GM18526 (cell line): Measurements from ENCODE around the gene FOXL3.

Experiments used
- POLR2A ChIP-seq: IDR thresholded peaks from 3 replicates; pipeline ENCODE4 v1.6.1; 2011; ENCODE audit not compliant: insufficient read length; ENCODE audit errors: extremely low read depth

FOXL3 gene

DNA sequence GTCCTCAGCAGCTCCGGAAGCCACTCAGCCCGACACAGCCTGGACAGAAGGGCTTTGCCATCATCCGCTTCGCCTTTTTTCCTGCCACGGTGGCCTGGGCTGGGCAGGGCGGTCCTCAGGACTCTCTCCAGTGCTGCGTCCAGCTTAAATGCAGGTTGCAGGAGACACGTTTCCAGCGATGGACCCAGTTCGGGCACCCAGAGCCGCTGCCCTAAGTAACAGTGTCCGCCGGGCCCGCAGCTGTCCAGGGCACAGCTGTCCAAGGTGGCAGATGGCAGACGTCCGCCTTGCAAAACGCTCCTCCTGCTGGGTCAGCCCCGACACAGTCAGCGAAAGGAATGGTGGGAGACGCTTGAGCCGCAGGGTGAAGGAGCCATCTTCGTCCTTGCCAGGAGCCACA lies 37.0 kb upstream of the FOXL3 start:
- no peak for TF ChIP-seq POLR2A

DNA sequence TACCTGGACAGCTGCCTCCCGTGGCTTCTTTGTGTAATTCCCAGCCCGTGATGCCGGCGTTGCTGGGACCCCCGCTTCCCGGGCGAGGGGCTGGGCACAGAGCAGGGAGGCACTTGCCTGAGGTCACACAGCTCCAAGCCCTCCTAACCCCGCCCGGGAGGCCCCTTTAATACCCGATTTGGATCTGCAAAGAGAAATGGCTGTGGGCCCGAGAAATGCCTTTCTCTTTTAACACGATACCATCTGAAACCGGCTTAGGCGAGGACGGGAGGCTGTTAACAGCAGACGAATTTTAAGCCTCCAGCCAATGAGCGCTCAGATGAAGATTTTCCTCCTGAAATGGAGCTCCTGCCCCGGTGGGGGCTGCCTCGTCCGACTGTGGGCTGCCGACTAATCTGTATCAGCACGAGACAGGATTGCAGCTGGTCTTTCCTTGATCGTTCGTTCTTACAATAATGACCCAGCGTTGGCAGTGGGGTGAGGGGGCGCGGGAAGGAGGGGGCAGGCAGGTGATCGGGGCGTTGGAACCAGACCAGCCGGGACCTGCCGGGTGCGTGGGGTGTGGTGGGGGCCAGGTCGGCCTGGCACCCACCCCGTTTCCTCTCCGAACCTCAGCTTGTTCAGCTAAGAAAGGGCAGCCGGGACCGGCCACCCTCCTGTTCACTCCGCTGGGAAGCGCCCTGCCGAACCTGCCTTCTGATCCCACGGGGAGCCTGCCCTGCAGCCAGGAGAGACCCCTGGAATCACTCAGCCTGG lies 36.2 kb upstream of the FOXL3 start:
- TF ChIP-seq POLR2A = no peak

DNA sequence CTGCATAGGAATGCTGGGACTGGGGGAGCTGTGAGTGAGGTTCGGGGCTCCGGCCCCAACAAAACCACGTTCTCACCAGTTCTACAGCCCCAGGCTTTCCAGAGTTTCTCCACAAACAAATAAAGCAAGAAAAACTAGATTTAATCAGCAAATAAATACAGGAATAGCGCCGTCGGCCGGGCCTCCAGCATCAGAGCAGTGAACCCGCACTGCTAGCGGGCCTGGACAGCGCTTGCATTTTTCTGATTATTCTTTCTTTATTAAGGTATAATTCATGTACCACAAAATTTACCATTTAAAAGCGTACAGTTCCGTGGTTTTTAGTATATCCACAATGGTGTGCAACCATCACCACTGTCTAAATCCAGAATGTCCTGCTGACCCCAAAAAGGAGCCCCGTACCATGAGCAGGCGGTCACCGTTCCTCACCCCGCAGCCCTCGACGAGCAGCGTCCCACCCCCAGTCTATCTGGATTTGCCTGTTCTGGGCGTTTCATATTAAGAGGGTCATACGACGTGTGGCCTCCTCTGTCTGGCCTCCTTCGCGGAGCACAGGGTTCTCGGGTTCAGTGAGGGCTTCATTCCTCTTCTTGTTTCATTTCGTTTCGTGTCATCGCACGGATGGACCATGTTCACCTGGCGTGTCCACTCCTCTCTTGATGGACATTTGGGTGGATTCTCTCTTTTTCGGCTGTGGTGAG lies 35.5 kb upstream of the FOXL3 start:
- no peak for TF ChIP-seq POLR2A

DNA sequence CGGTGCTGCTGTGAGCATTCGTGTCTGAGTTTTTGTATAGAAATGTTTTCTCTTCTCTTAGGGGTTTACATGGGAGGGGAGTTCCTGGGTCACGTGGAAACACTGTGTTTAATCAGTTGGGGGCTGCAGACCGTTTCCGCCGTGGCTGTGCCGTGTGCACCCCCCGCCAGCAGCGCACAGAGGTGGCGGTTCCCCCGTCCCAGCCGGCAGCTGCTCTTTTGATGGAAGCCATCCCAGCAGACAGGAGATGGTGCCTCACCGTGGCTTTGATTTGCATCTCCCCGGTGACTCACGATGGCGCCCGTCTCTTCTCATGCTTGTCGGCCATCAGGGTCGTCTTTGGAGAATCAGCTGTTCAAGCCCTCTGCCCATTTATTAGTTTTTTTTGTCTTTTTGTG lies 34.9 kb upstream of the FOXL3 start:
- TF ChIP-seq POLR2A = no peak

DNA sequence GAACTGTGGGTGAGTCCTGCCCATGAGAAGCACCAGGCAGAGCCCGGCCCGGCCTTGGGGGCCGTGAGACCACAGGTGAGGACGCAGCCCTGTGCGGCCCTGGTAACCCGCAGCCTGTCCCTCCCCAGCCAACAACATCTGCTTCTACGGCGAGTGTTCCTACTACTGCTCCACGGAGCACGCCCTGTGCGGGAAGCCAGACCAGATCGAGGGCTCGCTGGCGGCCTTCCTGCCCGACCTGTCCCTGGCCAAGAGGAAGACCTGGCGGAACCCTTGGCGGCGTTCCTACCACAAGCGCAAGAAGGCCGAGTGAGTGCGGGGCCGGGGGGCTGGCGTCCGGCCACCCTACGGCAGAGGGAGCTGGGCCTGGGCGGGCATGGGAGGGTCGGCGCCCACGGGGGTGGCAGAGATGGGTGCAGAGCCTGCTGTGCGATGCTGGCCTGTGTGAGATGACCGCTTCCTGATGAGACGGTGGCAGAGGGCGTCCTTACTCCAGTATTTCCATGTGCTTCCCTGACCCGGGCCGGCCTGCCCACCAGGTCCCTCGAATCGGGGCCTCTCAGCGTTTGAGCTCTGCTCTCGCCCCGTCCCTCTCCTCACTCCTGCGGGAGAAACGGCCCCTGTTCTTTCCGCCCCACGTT lies 34.1 kb upstream of the FOXL3 start:
- no peak for TF ChIP-seq POLR2A

DNA sequence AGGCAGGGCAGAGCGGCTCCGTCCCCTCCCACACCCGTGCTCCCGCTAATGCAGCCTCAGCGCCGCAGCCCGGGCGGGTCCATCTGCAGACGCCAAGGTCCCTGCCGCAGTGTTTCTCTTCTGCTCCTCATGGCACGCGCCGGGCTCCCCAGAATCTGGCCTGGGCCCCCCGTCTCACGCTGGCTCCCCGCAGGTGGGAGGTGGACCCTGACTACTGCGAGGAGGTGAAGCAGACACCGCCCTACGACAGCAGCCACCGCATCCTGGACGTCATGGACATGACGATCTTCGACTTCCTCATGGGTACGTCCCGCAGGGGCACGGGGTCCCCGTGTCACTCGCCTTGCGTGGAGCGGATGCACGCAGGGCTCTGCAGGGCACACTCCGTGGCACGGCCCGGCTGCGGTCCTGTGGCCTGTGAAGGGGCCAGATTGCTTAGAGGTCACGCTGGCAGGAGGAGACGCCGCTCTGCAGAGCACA lies 33.5 kb upstream of the FOXL3 start:
- TF ChIP-seq POLR2A = no peak

DNA sequence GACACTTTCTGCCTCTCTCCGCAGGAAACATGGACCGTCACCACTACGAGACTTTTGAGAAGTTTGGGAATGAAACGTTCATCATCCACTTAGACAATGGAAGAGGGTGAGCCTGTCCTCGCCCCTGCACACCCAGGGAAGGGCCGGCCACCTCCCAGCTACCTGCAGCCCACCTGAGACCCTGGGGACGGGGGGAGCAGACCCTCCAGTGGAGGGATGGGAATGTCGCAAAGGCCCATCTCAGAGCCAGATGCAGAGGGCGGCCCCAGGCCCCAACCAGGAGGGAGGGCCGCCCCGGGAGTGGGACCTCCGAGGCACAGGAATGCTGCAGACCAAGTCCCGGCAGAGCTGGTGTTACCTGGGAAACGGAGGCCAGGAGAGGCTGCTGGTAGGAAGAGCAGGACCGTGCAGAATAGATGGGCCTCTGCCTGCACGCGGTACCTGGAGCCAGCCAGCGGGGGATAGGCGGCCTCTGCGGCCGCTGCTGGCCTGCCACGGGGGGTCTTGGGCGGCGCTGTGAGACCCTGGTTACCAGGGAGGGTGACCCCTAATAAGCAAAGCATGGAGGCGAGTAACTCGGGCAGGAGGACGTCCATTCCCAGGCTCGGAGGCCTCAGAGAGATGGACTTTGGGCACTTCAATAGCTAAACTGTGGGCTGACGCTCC lies 32.9 kb upstream of the FOXL3 start:
- TF ChIP-seq POLR2A = no peak

DNA sequence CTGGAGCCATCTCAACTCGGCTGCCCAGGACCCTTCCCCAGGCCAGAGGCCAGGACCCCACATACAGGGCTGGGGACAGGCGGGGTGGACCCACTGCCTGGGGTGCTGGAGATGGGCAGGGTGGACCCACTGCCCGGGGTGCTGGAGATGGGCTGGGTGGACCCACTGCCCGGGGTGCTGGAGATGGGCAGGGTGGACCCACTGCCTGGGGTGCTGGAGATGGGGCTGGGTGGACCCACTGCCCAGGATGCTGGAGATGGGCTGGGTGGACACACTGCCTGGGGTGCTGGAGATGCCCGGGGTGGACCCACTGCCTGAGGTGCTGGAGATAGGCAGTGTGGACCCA lies 32.4 kb upstream of the FOXL3 start:
- TF ChIP-seq POLR2A = no peak

DNA sequence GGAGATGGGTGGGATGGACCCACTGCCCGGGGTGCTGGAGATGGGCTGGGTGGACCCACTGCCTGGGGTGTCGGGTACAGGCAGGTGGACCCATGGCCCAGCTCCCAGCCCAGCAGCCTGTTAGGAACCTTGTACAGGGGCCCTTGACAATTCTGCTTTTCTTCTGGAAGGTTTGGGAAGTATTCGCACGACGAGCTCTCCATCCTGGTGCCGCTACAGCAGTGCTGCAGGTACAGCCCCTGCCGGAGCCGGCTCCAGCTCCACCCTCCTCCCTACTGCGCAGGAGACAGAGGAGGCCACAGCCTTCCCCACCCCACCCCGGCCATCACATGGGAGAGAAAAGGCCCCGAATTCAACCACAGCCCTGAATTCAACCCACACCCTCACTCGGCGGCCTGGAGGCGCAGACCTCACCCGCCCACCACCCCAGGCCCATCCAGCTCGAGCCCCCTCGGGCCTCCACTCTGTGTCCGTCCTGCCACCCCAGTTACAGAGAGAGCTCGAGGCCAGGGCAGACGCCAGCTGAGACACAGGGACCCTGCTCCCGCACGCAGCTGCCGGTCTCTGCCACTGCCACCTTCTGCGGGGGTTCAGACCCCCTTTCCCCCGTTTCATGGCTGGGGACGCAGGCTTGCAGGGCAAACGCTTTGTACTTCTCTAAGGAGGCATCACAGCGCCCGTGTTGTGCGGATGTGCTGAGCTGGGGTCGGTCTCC lies 31.3 kb upstream of the FOXL3 start:
- no peak for TF ChIP-seq POLR2A

DNA sequence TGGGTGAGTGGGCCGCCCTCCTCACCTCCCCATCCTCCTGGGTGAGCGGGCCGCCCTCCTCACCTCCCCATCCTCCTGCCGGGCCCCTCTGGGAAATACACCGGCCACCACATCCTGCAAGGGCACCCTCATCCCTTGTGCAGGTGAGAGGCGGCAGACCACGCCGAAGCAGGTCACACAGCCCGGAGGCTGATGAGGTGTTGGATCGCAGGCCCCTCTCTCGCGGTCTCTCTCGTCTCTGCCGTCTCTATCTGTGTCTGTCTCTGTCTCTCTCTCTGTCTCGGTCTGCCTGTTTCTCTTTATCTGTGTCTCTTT lies 30.8 kb upstream of the FOXL3 start:
- no peak for TF ChIP-seq POLR2A

DNA sequence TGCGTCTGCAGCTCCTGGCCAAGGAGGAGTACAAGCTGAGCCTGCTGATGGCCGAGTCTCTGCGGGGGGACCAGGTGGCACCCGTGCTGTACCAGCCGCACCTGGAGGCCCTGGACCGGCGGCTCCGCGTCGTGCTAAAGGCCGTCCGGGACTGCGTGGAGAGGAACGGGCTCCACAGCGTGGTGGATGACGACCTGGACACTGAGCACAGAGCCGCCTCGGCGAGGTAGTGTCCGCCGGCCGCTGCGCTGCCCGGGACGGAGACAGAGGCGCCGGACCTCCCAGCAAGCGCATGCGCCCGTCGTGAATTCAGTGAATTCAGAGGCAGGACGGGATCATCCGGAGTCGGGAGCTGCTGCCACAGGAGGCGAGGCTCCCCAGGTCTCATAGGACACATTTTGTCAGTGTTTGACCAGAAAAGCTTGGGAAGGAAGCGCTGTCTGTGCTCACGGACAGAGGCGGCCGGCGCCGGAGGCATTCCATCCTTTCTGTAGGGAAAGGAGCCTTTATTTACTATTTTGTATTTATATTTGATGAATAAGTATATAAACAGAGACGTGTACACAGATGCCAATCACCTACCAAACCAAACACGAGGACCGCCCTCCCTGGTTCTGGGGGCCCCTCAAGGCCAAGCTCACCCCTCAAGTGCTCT lies 30.1 kb upstream of the FOXL3 start:
- TF ChIP-seq POLR2A = no peak

DNA sequence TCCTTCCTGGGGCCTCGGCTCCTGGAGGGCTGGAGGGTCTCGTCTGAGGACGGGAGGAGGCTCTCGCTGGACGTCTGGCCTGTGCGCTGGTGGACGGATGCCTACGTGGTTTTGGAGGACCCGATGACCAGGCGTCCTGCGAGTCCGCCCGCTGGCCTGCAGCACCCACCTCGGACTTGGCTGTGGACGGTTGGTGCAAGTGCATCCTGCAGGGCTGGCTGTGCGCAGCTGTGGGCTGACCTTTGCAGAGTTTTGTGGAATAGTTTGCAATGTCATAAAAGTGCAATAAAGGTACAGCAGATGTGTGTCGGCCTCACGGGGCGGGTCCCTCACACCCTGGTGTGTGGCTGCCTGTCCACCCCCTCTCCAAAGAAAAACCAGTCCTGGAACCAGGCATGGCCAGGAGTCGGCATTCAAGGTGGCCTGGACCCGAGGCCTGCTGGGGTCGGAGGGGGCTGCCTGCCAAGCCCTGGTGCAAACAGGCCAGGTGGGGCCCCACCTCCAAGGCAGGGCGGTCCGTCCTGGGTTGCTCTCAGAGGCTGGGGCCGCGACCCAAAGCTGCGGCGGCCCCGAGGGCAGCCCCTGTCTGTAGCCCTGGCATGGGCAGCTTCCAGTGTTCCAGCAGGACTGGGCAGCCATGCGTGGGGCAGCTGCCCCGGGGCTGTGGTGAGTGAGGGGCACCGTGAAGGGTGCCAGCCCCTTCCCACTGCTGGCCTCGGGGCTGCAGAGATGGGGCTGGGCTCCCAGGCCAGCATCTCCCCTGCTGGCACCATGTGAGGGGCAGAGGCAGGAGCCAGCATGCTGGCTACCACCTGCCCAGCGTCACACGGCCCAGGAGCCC lies 29.3 kb upstream of the FOXL3 start:
- TF ChIP-seq POLR2A = no peak

DNA sequence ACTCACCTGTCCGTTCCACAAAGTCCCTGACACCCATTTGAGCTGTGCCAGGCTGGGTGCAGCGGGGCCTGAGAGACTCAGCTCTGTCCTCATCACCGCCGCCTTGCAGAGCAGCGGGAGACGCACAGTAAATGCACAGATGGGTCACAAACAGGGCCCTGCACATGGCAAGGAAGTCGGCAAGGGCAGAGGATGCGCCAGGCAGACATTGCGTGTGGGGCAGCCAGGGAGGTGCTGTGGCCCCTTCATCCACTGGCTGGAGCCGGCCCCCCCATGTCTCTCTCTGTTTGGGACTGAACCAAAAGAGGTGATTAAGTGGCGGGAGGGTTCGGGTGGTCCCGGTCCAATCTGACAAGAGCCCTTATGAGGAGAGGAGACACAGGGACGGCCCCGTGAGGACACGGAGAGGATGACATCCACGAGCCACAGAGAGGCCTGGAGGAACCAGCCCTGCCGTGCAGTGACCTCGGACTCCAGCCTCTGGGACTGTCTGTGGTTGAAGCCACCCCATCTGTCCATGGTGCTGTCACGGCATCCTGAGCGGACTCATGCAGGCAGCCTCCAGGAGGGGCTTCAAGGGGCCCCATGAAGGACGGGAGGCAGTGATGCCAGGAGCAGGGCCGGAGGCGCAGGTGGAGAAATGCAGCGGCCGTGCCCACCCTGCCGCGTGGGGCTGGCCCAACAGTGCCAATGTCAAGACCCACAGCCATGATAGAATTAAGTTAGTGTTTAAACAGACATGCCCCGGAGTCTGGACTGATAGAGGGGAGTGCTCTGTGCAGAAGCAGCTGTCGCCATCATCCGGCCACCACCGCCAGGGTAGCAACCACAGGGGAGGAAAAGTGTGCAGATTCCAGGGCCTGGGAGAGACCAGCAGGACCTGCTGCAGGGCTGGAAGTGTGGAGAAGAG lies 28.4 kb upstream of the FOXL3 start:
- no peak for TF ChIP-seq POLR2A
